ENCODE measurements around the gene ACTR1A. TPM values are rescaled to one million over a fixed set of nuclear protein-coding genes. Genes with fewer than 3 reads are reported as not detected.
"Not testable (repeated sequence)": the region's sequence is repeated elsewhere in the genome, so short reads cannot be mapped to it uniquely, and the experiment has no call there.

The ACTR1A gene
- 67.3 TPM for total RNA-seq

DNA sequence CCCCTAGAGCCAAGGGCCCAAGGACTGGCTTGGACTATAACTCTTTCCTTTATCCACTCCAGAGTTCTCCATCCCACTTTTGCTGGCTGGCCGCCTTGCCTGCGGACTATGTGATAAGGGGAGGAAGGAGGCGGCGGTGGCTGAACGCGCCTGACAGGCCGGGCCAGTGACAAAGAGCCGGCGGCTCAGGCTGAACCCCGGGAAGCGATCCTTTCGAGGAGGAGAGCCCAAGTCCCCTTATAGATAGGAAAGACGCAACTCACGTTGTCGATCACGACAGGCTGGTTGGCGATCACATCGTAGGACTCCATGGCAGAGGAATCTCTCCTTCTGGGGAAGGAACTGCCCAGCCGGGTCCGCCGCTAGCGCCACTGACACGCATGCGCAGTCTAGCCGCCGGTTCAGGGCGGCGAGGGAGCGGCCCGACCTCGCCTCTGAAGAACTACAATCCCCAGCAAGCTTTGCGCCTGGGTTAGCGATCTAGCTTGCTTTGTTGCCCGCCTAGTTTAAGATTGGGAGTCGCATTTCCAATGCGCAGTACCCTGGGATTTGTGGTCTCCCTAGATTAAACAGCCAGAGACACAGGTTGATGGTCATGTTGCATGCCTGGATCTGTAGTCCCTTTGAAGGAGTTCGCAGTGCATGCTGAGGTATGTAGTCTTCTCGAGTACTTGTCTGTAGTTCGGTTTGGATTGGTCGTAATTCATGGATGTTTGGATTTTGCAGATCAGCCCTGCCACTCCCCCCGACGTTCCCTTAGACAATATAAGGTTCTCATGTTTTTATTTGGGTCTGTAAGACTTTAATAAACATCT is at the start of gene ACTR1A:
ACTR1A (minus strand) TSS at position 376 of the 815 bp plus-strand sequence; CDS start at position 311, 65 bp downstream.
- ATAC-seq = peak; percentile 82

GRCh38 chr10:102550636-102551210 is 48.2 kb upstream of the ACTR1A start:
- no peak for ATAC-seq

DNA sequence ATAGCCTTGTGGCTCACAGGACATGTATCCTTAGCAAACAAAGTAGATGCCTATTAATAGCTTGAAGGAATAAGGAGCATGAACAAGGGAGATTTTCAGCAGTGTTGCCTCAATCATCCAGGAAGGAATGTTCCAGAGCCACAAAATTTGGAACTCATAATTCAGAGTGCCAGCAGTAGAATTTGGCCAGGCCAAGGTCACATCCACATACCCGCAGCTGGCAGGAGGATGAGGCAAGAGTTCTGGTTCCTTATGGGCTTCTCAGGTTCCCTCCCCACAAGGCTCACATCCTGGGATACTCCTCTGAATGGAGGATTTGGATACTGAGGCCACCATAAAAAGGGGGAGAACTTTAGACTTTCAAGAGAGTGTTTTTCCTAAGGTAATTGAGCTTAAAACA is 47.0 kb upstream of the ACTR1A start:
- ATAC-seq = no peak

- ATAC-seq = no peak
Observed at GRCh38 chr10:102546606-102547320, 44.3 kb upstream of the ACTR1A start.

DNA sequence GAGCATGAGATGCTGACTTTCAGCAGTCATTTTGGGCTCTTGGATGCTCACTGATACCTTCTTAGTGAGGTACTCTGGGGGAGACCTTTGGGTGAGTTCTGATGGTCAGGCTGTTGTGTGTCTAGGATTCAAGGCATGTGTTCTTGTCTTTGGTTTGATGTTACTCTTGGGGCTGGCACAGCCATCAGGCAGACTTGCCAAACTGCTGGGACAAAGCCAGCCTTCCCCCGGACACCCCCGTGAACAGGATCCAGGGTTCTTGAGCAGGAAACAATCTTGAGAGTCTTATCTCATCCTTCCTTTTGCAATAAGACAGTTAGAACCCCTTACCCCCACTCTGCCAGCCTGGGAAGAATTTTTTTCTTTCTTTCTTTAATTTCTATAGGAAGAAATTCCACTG is 43.5 kb upstream of the ACTR1A start:
- ATAC-seq = no peak

GRCh38 chr10:102545265-102545871 is 42.9 kb upstream of the ACTR1A start:
- no peak for ATAC-seq

DNA sequence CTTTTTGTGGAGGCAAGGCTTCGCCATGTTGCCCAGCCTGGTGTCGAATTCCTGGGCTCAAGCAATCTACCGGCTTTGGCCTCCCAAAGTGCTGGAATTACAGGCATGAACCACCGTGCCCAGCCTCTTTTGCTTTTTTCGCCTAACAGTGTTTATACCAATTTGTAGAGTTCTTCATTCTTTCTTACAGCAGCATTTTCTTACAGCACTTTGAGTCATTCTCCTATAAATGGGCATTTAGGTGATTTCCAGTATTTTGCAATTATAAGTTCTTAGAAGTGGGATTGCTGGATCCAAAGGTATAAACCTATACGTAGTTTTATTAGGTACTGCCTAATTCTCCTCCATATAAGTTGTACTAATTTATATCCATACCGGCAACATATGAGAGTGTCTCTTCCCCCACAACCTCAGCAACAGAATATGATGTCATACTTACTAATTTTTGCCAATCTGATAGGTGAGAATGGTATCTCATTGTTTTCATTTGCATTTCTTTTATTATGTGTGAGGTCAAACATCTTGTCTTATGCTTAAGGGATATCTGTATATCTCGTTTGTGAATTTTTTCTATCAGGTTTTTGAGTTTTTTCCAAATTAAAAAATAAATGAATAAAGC is 40.4 kb upstream of the ACTR1A start:
- ATAC-seq = no peak

DNA sequence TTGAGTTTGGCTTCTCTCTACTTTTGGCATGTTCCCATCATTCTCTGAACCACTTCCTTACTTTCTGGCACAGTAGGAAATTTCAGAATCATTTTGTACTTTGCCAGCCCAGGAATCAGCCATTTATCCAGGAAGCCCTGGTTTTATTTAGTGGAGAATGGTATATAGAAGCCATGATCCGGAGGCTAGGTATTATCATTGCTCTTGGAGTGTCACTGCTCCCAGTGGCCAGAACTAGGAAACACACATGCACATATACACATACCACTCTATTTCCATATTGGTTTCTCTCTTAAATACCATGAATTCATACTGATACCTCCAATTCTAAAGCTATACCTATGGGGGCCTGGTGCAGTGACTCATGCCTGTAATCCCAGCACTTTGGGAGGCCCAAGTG is 37.5 kb upstream of the ACTR1A start:
- ATAC-seq = peak; percentile 59

DNA sequence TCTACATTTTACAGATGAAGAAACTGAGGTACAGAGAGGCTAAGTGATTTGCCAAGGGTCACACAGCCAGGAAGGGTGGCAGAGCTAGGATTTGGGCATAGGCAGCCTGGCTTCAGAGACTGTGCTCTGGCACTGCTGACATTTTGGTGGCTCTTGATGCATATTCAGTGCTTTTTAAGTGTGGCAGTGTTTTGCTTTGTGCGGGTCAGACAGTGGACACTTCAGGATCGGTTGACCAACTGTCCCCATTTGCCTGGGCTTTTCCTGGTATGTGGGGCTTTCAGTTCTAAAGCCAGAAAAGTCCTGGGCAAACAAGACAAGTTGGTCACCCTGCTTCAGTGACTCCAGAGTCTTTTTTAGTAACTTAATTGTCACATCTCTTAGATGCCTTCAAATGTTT is 36.3 kb upstream of the ACTR1A start:
- ATAC-seq = no peak

- no peak for ATAC-seq
Observed at GRCh38 chr10:102537948-102538347, 35.4 kb upstream of the ACTR1A start.

- ATAC-seq = no peak
Observed at GRCh38 chr10:102537367-102537766, 34.9 kb upstream of the ACTR1A start.

DNA sequence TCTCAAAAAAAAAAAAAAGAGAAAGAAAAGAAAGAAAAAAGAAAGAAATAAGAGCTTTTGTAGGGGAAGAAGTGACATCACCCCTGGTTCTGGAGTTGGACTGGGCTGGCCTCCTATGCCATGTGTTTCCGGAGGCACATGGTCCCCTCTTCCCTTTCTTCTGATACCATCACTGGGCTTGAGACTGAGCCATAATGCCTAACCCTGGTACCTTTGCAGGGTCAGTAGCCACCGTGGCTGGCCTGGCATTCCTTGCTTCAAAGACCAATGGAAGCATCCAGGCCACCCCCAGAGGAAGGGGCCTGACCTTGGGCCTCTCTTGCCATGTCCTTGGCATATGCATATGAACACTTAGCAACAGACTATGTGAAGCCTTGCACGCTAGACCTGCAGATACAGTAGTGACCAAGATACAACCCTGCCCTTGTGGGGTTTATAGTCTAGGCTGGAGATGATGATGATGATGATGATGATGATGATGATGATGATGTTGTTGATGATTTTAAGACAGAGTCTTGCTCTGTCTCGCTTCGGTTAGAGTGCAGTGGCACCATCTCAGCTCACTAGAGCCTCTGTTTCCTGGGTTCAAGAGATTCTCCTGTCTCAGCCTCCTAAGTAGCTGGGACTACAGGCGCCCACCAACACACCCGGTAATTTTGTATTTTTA is 33.1 kb upstream of the ACTR1A start:
- ATAC-seq = no peak

DNA sequence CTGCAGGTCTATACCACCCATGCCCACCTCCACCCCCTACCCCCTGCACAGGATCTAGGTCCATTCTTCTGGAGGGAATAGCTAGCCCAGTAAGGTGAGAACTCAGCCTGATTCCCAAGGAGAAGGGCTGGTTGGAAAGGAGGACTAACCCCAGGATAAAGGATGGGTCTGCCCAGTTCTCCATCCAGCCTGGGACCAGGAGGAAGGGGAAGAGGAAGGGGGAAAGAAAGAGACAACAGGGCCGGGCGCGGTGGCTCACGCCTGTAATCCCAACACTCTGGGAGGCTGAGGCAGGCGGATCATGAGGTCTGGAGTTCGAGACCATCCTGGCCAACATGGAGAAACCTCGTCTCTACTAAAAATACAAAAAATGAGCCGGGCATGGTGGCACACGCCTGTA is 32.5 kb upstream of the ACTR1A start:
- ATAC-seq = not testable (repeated sequence)

- ATAC-seq = no peak
Observed at GRCh38 chr10:102534333-102534732, 31.8 kb upstream of the ACTR1A start.

- ATAC-seq = no peak
Observed at GRCh38 chr10:102527546-102527945, 25.0 kb upstream of the ACTR1A start.

GRCh38 chr10:102524746-102525145 is 22.2 kb upstream of the ACTR1A start:
- ATAC-seq = no peak

- ATAC-seq = no peak
Observed at GRCh38 chr10:102523250-102524029, 20.9 kb upstream of the ACTR1A start.

DNA sequence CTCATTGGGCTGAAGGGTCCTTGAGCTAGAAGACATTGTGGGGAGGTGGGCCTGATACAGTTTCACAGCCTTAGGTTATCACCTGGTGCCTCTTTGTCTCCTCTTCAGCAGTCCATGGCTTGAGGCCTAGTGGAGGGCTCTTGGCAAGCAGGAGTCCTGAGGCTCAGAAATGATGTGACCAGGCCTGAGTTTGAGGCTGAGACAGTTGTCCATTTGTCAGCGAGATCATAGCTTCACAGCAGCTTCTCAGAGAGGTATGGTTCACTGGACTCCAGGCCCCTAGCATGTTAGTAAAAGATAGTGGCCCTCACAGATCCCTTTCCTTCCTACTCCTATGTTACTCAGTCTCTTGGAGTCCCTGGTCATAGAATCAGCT is 20.4 kb upstream of the ACTR1A start:
- no peak for ATAC-seq

GRCh38 chr10:102519246-102519825 is 16.8 kb upstream of the ACTR1A start:
- ATAC-seq = no peak

GRCh38 chr10:102517553-102517952 is 15.0 kb upstream of the ACTR1A start:
- no peak for ATAC-seq

GRCh38 chr10:102515724-102516123 is 13.2 kb upstream of the ACTR1A start:
- no peak for ATAC-seq
